GM21515 (cell line): ENCODE measurements around the gene EDARADD.

Experiments used
- ATAC-seq: cut with Tn5 transposase; IDR thresholded peaks from one replicate; pipeline ENCODE4 v1.9.1; 2021; ENCODE audit not compliant: unreplicated experiment

Gene EDARADD

GRCh38 chr1:236392182-236392581, 1.9 kb upstream of the EDARADD start:
- no peak for ATAC-seq

GRCh38 chr1:236394879-236395229, 768 bp downstream of the EDARADD start:
- peak; percentile 43 for ATAC-seq

- peak; percentile 62 for ATAC-seq
Observed at GRCh38 chr1:236395230-236395946, 1.3 kb downstream of the EDARADD start.

GRCh38 chr1:236395947-236396664, 2.0 kb downstream of the EDARADD start:
- ATAC-seq, result no peak

GRCh38 chr1:236396665-236397043, 2.6 kb downstream of the EDARADD start:
- no peak for ATAC-seq

GRCh38 chr1:236397173-236397759, 3.2 kb downstream of the EDARADD start:
- ATAC-seq, result no peak

- ATAC-seq, result no peak
Observed at GRCh38 chr1:236398538-236398937, 4.5 kb downstream of the EDARADD start.

GRCh38 chr1:236400061-236400603, 6.0 kb downstream of the EDARADD start:
- ATAC-seq, result no peak

GRCh38 chr1:236401698-236402097, 7.6 kb downstream of the EDARADD start:
- ATAC-seq, result no peak

GRCh38 chr1:236403905-236404696, 10.0 kb downstream of the EDARADD start:
- no peak for ATAC-seq

- no peak for ATAC-seq
Observed at GRCh38 chr1:236407059-236407458, 13.0 kb downstream of the EDARADD start.

- ATAC-seq, result no peak
Observed at GRCh38 chr1:236413688-236414087, 19.6 kb downstream of the EDARADD start.

GRCh38 chr1:236416165-236416564, 22.1 kb downstream of the EDARADD start:
- ATAC-seq, result no peak

GRCh38 chr1:236417336-236417735, 23.2 kb downstream of the EDARADD start:
- ATAC-seq, result no peak

GRCh38 chr1:236419502-236419901, 25.4 kb downstream of the EDARADD start:
- ATAC-seq, result no peak

- ATAC-seq, result no peak
Observed at GRCh38 chr1:236421022-236421421, 26.9 kb downstream of the EDARADD start.

- ATAC-seq, result no peak
Observed at GRCh38 chr1:236421850-236422516, 27.9 kb downstream of the EDARADD start.

GRCh38 chr1:236422517-236422876, 28.4 kb downstream of the EDARADD start:
- no peak for ATAC-seq

- peak; percentile 92 for ATAC-seq
Observed at GRCh38 chr1:236425031-236425663, 31.1 kb downstream of the EDARADD start.

- no peak for ATAC-seq
Observed at GRCh38 chr1:236426215-236426614, 32.1 kb downstream of the EDARADD start.
